Central memory CD8-positive, alpha-beta T cell (primary cell): ENCODE results near the gene CTBP1.
A peak's percentile ranks its signal among the peaks of the same experiment; 100 is the strongest.

ENCODE experiments used
- ATAC-seq: fragments of 150-1000 bp; cut with Tn5 transposase; replicated peaks from 2 replicates; pipeline ENCODE4 v1.10.0; 2022; ENCODE audit warnings: mild to moderate bottlenecking, moderate FRiP score, moderate number of reproducible peaks; ENCODE audit not compliant: poor library complexity, severe bottlenecking; ENCODE audit errors: extremely low read depth
- DNase-seq, 2 donors: peaks; one replicate each; pipeline ENCODE4 v3.0.0; 2021; ENCODE audit warnings: low spot score in 2 of 2
- H3K27ac Mint-ChIP-seq: one replicate; pipeline ENCODE4 v1.8.0; 2022; ENCODE audit warnings: low read depth, mild to moderate bottlenecking, moderate library complexity, mixed read lengths
- H3K27me3 Mint-ChIP-seq: one replicate; pipeline ENCODE4 v1.8.0; 2022; ENCODE audit warnings: mixed read lengths
- H3K36me3 Mint-ChIP-seq: one replicate; pipeline ENCODE4 v1.8.0; 2022; ENCODE audit warnings: mild to moderate bottlenecking, moderate library complexity, mixed read lengths; ENCODE audit not compliant: insufficient read depth
- H3K4me1 Mint-ChIP-seq: one replicate; pipeline ENCODE4 v1.8.0; 2022; ENCODE audit warnings: mixed read lengths
- H3K4me3 Mint-ChIP-seq: one replicate; pipeline ENCODE4 v1.8.0; 2022; ENCODE audit warnings: mild to moderate bottlenecking, moderate library complexity, mixed read lengths
- H3K9me3 Mint-ChIP-seq: one replicate; pipeline ENCODE4 v1.8.0; 2022; ENCODE audit warnings: mixed read lengths

Gene CTBP1

DNA sequence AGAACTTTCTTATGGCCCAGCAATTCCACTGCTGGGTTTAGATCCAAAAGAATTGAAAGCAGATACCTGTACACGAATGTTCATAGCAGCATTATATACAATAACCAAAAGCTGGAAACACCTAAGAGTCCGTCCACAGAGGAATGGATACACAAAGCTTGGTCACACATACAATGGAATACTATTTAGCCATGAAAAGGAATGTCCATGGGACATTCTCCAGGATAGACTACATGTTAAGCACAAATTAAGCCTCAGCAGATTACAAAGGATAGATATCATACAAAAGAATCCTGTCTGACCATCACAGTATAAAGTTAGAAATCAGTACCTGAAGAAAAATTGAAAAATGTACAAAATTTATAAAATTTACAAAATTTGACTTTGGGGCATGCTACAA, 28.1 kb upstream of the CTBP1 start:
- peaks cover 9% of the 10 kb centered on the region for H3K27me3 Mint-ChIP-seq
- H3K4me1 Mint-ChIP-seq = no peaks in the 10 kb centered on the region
- no peak overlapping the region for H3K4me3 Mint-ChIP-seq
- H3K36me3 Mint-ChIP-seq = peaks cover 2% of the 10 kb centered on the region
- H3K27ac Mint-ChIP-seq = no peak overlapping the region
- DNase-seq = no peak
- H3K9me3 Mint-ChIP-seq = no peaks in the 10 kb centered on the region
- ATAC-seq = no peak

GRCh38 chr4:1274871-1275270, 25.9 kb upstream of the CTBP1 start:
- Mint-ChIP-seq H3K4me3 (no peak overlapping the region), H3K4me1 (no peaks in the 10 kb centered on the region), H3K27me3 (no peaks in the 10 kb centered on the region), H3K27ac (no peak overlapping the region), H3K9me3 (no peaks in the 10 kb centered on the region), H3K36me3 (peaks cover 2% of the 10 kb centered on the region)
- DNase-seq (no peak), ATAC-seq (no peak)

- H3K9me3 Mint-ChIP-seq = no peaks in the 10 kb centered on the region
- H3K27me3 Mint-ChIP-seq = no peaks in the 10 kb centered on the region
- peaks cover 8% of the 10 kb centered on the region for H3K36me3 Mint-ChIP-seq
- no peak for ATAC-seq
- no peak overlapping the region for H3K27ac Mint-ChIP-seq
- H3K4me1 Mint-ChIP-seq = peaks cover 9% of the 10 kb centered on the region
- no peak for DNase-seq
- H3K4me3 Mint-ChIP-seq = no peak overlapping the region
Measured at GRCh38 chr4:1271686-1272085, 22.8 kb upstream of the CTBP1 start.

- Mint-ChIP-seq H3K4me3 (no peak overlapping the region), H3K4me1 (peaks cover 9% of the 10 kb centered on the region), H3K36me3 (peaks cover 6% of the 10 kb centered on the region), H3K27ac (no peak overlapping the region), H3K27me3 (no peaks in the 10 kb centered on the region), H3K9me3 (no peaks in the 10 kb centered on the region)
- no peak for DNase-seq
- ATAC-seq = no peak
Measured at GRCh38 chr4:1269209-1269608, 20.3 kb upstream of the CTBP1 start.

DNA sequence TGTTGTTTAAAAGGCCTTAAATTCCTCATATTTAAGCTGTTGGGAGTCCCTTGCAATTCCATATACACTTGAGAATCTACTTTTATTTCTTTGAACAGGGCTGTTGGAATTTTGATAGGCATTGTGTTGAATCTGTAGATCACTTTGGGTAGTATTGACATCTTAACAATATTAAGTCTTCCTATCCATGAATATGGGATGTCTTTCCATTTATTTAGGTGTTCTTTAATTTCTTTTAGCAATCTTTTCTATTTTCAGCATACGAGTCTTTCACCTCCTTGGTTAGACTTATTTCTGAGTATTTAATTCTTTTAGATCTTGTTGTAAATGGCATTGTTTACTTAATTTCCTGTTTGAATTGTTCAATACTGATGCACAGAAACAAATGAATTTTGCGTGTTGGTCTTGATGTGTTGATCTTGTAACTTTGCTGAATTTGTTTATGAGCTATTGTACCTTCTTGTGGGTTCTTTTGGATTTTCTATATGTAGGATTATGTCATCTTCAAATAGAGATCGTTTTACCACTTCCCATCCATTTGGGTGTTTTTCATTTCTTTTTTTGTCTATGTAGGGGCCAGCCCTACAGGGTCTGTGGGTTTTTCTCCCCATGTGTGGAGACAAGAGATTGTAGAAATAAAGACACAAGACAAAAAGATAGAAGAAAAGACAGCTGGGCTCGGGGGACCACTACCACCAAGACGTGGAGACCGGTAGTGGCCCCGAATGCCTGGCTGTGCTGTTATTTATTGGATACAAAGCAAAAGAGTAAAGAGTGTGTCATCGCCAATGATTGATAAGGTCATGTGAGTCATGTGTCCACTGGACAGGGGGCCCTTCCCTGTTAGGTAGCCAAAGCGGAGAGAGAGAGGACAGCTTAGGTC, 18.2 kb upstream of the CTBP1 start:
- Mint-ChIP-seq H3K36me3 (peaks cover 6% of the 10 kb centered on the region), H3K27me3 (no peaks in the 10 kb centered on the region), H3K4me3 (peak overlapping the region; percentile 71), H3K4me1 (peaks cover 9% of the 10 kb centered on the region), H3K27ac (peak overlapping the region; percentile 96), H3K9me3 (no peaks in the 10 kb centered on the region)
- peak; percentile 52 for ATAC-seq
- DNase-seq = no peak

DNA sequence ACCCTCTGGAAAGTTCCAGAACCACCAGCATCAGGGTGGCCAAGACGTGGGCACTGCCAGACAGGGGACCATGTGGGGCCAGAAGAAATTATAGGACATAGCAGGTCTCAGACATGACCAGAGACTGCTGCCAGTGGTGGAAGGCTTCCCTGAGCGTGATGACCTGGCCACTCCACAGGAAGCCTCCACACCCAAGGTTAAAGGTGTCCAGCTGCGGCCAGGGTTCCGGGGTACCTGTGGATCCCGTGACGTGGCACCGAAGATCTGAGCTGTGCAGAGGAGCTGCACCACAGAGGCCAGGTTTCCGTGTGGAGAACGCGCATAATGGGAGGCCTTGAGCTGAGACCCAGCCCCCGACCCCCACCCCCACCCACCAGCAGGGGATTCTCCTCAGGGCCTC, 16.4 kb upstream of the CTBP1 start:
- Mint-ChIP-seq H3K36me3 (peaks cover 6% of the 10 kb centered on the region), H3K4me1 (peaks cover 9% of the 10 kb centered on the region), H3K9me3 (no peaks in the 10 kb centered on the region), H3K27ac (no peak overlapping the region), H3K27me3 (no peaks in the 10 kb centered on the region), H3K4me3 (no peak overlapping the region)
- ATAC-seq (no peak), DNase-seq (no peak)

DNA sequence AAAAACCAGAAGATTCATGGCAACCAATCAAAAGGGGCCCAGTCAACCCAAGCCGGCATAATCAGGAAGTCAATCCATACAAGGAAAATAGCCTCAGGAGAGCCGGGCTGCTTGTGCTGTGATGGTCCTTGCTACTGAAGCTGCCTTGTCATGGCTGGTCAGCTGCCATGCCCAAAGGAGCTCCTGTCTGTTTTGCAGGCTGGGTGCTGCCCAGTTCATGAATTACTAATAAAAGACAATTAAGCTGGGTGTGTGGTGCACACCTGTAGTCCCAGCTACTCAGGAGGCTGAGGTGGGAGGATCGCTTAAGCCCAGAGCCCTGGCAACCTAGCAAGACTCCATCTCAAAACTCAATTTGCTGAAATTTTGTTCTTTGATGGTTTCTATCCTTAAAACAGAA, 16.0 kb upstream of the CTBP1 start:
- Mint-ChIP-seq H3K27ac (no peak overlapping the region), H3K4me1 (peaks cover 9% of the 10 kb centered on the region), H3K27me3 (no peaks in the 10 kb centered on the region), H3K9me3 (no peaks in the 10 kb centered on the region), H3K36me3 (peaks cover 6% of the 10 kb centered on the region), H3K4me3 (no peak overlapping the region)
- no peak for ATAC-seq
- no peak for DNase-seq

DNA sequence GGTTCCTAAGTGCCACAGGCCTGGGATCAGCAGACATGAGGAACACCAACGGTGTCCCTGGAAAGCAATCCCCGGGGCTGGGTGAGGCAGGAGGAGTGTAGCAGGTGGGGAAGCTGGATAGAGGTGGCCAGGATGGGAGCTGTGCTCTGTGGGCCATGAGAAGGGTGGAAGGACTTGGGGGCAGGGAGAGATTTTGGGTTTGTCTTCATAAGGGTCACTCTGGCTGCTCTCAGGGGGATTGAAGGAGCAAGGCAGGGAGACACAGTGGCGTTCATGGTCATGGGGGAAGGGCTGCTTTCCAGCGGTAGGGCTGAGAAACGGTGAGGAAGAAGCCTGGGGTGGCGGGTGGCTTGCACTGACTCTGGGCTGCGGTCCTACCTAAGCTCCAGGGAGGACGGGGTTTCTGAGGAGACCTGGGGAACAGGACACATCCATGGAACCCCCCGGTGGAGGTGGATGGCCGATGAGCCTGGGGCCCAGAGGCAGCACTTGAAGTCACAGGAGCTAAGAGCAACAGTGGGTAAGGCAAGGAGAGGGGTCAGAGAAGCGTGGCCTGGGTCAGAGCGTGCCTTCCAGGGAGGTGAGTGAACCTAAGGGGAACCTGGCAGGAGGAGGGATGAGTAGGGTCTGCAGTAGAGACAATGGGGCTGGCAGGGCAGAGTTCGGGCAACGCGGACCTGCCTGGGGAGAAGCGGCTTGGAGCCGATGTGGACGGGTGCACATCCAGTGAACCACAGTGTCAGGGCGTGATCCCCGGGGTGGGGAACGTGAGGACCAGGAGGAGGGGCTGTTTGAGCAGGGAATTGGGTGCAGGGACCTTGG, 12.4 kb upstream of the CTBP1 start:
- H3K27ac Mint-ChIP-seq = peak overlapping the region; percentile 66

DNA sequence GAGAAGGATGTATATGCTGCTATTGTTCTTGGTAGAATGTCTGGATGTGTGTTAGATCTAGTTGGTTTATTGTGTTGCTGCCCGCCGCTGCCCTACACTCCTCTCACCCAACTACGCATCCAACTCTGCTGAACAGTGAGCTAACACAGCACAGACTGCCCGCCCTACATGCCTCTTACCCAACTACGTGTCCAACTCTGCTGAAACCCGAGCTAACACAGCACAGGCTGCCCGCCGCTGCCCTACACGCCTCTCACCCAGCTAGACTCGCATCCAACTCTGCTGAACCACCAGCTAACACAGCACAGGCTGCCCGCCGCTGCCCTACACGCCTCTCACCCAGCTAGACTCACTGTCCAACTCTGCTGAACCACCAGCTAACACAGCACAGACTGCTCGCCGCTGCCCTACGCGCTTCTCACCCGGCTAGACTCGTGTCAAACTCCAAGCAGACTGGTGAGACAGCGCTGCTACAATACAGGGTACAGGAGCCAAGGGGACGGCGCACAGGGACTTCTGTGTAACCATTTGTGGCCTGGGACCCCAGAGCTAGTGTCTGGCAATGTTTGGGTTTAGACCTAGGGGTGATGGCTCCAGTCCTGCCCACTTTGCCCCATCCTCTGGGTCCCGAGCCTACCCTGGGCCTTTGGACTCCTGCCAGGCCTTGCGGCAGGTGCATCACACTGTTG, 11.6 kb upstream of the CTBP1 start:
- H3K9me3 Mint-ChIP-seq = no peaks in the 10 kb centered on the region
- no peak overlapping the region for H3K4me3 Mint-ChIP-seq
- DNase-seq (no peak), ATAC-seq (no peak)
- no peaks in the 10 kb centered on the region for H3K4me1 Mint-ChIP-seq
- no peaks in the 10 kb centered on the region for H3K36me3 Mint-ChIP-seq
- peak overlapping the region; percentile 66 for H3K27ac Mint-ChIP-seq
- no peaks in the 10 kb centered on the region for H3K27me3 Mint-ChIP-seq

More for the DNA sequence above, 12.4 kb upstream of the CTBP1 start:
- H3K36me3 Mint-ChIP-seq = no peaks in the 10 kb centered on the region
- H3K4me1 Mint-ChIP-seq = no peaks in the 10 kb centered on the region
- no peaks in the 10 kb centered on the region for H3K27me3 Mint-ChIP-seq
- ATAC-seq (no peak), DNase-seq (no peak)
- H3K9me3 Mint-ChIP-seq = no peaks in the 10 kb centered on the region
- no peak overlapping the region for H3K4me3 Mint-ChIP-seq

- no peaks in the 10 kb centered on the region for H3K9me3 Mint-ChIP-seq
- H3K27me3 Mint-ChIP-seq = no peaks in the 10 kb centered on the region
- H3K4me3 Mint-ChIP-seq = no peak overlapping the region
- no peaks in the 10 kb centered on the region for H3K4me1 Mint-ChIP-seq
- ATAC-seq = no peak
- no peaks in the 10 kb centered on the region for H3K36me3 Mint-ChIP-seq
- DNase-seq = no peak
- no peak overlapping the region for H3K27ac Mint-ChIP-seq
Measured at GRCh38 chr4:1259966-1260365, 11.0 kb upstream of the CTBP1 start.

DNA sequence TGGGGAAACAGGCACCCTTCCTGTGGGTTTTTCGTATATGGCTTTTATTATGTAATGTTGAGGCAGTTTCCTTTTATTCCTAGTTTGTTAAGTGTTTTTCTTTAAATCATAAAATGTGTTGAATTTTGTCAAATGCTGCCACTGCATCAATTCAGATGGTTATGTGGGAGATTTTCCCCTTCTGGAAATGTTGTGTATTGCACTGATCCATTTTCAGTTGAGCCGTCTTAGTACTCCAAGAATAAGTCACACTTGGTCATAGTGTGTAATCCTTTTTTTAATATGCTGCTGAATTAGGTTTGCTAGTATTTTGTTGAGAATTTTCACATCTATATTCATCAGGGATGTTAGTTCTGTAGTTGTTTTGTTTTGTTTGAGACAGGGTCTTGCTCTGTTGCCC, 9.5 kb upstream of the CTBP1 start:
- no peak for DNase-seq
- Mint-ChIP-seq H3K27ac (no peak overlapping the region), H3K4me3 (no peak overlapping the region)

DNA sequence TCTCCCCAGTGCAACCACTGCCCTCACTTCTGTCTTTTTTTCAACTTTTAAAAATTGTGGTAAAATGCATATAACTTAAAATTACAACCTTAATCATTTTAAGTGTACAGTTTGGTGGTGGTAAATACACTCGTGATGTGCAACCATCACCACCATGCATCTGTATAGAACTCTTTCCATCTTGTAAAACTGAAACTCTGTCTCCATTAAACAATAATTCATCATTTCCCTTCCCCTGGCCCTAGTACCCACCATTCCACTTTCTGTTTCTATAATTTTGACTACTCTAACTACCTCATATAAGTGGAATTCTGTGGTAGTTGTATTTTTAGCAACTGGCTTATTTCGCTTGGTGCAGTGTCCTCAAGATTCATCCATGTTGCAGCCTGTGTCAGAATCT, 6.8 kb upstream of the CTBP1 start:
- no peaks in the 10 kb centered on the region for H3K9me3 Mint-ChIP-seq
- no peak overlapping the region for H3K4me3 Mint-ChIP-seq
- H3K27ac Mint-ChIP-seq = no peak overlapping the region
- ATAC-seq (no peak), DNase-seq (no peak)
- H3K36me3 Mint-ChIP-seq = peaks cover 4% of the 10 kb centered on the region
- no peaks in the 10 kb centered on the region for H3K27me3 Mint-ChIP-seq
- peaks cover 41% of the 10 kb centered on the region for H3K4me1 Mint-ChIP-seq

More for the DNA sequence above, 9.5 kb upstream of the CTBP1 start:
- no peak for ATAC-seq
- peaks cover 15% of the 10 kb centered on the region for H3K4me1 Mint-ChIP-seq
- H3K9me3 Mint-ChIP-seq = no peaks in the 10 kb centered on the region
- H3K27me3 Mint-ChIP-seq = no peaks in the 10 kb centered on the region
- no peaks in the 10 kb centered on the region for H3K36me3 Mint-ChIP-seq
